Activated CD4-positive, alpha-beta T cell treated with anti-CD3 and anti-CD28 coated beads for 4 hours (primary cell): ENCODE measurements around the gene MS4A14.
"Not testable (repeated sequence)": the region's sequence is repeated elsewhere in the genome, so short reads cannot be mapped to it uniquely, and the experiment has no call there.

Experiments
- DNase-seq, 2 donors: peaks; one replicate each; pipeline ENCODE4 v3.0.0-alpha.2; 2020

MS4A14 gene

GRCh38 chr11:60396382-60396781 is at the start of gene MS4A14:
MS4A14 (plus strand) TSS chr11:60396459; CDS start chr11:60396579, 120 bp downstream.
- DNase-seq = no peak

- no peak for DNase-seq
These were observed 49.0 kb upstream of the MS4A14 start for GRCh38 chr11:60347084-60347797.

DNA sequence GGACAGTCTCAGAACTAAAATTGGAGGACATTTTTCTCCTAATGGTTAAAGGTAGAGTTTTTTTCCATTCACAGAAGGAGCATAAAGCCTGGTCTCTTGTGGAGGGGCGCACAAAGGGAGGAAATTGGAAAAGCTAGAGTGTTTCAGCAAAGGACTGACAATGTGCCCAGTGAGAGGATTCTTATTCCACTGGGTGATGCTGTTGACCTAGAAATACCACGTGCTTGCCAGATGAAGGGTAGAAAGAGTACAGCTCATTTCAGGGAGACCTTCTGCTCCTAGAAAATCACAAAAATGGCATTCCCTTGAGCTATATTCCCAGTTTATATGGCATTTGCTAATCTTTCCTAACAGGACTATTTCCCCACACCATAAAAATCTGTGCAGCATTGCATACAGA is 48.1 kb upstream of the MS4A14 start:
- no peak for DNase-seq

GRCh38 chr11:60349990-60350389 is 46.3 kb upstream of the MS4A14 start:
- no peak for DNase-seq

GRCh38 chr11:60357771-60358170 is 38.5 kb upstream of the MS4A14 start:
- no peak for DNase-seq

DNA sequence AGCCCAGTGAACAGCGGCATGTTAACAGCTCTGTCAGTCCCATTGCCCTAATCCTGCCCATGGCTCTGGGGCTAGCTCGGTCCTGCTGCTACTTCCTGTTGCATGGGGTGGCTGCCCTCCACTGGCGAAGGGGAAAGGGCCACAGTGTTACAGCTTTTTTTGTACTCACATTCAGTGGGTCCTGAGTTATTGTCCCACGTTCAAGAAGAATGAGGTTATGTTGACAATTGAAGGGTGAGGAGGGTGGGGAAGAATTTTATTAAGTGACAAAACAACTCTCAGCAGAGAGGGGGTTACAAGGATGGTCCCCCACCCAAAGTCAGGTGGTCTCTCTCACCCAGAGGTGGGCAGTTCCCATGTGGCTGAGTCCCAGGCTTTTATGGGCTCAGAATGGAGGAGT is 35.6 kb upstream of the MS4A14 start:
- no peak for DNase-seq

DNA sequence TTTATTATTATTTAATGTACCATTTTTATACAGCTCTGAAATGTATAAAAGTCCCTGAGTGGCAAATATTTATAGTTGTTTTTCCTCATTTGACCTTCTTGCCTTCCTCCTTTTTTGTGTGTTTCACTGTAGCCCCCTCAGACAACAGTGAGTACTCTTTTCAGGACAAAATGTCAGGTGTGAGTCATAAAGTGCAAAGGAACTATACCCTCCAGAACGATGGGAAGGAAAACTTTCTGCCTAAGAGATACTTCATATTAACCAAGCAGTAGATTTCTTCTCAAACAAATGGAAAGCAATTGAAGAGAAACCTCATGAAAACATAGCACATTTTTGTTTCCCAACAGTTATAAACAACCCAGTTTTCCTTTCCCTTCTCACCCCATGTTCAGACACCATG is 34.0 kb upstream of the MS4A14 start:
- no peak for DNase-seq

GRCh38 chr11:60363542-60364470 is 32.5 kb upstream of the MS4A14 start:
- peak; percentile 14 to 53 for DNase-seq

- not testable (repeated sequence) for DNase-seq
These were observed 29.9 kb upstream of the MS4A14 start for GRCh38 chr11:60366262-60366904.

DNA sequence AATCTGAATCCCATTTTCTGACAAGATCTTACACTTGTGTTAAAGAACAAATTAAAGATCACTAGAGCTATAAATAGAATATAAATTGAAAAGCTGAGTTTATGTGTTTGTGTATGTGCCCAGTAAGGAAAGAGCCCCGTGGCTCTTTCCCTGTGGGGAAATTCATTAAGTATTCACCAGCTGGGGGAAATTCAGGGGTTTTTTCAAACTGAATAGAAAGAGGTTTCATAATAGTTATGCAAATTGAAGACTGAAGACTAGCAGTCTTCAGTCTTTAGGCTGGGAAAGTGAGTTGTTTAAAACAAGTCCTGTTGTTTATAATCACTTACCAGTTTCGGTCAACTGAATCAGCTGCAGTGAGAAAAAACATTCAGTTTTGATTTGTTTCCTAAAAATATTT is 29.2 kb upstream of the MS4A14 start:
- DNase-seq = no peak

GRCh38 chr11:60367896-60368295 is 28.4 kb upstream of the MS4A14 start:
- no peak for DNase-seq

GRCh38 chr11:60370252-60370810 is 25.9 kb upstream of the MS4A14 start:
- no peak for DNase-seq

- no peak for DNase-seq
These were observed 25.4 kb upstream of the MS4A14 start for GRCh38 chr11:60370811-60371298.

- DNase-seq = no peak
These were observed 24.9 kb upstream of the MS4A14 start for GRCh38 chr11:60371386-60371785.

GRCh38 chr11:60371854-60372253 is 24.4 kb upstream of the MS4A14 start:
- DNase-seq = no peak

- no peak for DNase-seq
These were observed 23.5 kb upstream of the MS4A14 start for GRCh38 chr11:60372767-60373166.

- no peak for DNase-seq
These were observed 20.9 kb upstream of the MS4A14 start for GRCh38 chr11:60375316-60375715.

DNA sequence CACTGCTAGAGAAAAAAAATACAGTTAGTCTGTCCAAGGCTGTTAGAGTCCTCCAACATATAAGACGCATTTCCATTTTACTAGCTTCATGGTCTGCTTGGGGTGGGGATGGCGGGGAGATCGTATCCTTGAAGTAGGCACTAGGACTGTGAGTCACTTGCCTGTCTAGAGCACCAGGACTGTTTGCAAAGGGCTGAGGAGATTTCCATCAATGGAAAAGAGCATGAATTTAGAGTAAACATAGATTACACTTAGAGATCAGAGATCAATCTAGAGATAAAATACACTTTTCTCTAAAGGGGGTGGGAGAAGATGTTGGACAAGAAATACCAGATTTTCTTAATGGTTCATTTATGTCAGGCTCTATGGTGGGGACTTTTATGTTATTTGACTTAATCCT is 19.7 kb upstream of the MS4A14 start:
- DNase-seq = no peak

- DNase-seq = no peak
These were observed 18.7 kb upstream of the MS4A14 start for GRCh38 chr11:60377401-60378136.

DNA sequence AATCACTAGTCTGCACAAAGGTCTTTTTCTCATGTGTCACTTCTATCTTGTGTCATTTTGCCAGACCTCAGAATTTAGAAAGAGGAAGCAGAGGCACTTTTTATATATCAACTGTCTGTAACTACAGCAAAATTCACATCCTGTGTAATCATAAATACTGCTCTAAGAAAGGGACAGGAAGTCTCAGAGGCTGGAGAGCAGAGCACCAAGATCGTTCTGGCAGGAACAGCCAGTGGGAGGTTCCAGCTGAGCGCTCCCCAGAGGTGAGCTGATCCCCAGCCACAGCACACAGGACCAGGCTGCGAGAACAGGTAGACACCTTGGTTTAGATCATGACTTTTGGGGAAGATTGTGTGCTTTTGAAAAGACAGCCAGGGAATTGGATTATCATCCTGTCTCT is 17.9 kb upstream of the MS4A14 start, which contains the start of gene MS4A7:
TSS of gene MS4A7 (plus strand) at position 179 of the 400 bp plus-strand sequence. CDS start 4,610 bp downstream, outside the sequence.
- no peak for DNase-seq

GRCh38 chr11:60389279-60389910 is 6.9 kb upstream of the MS4A14 start:
- no peak for DNase-seq

- DNase-seq = no peak
These were observed 5.8 kb upstream of the MS4A14 start for GRCh38 chr11:60390419-60390818.
